ENCODE data around the gene CRIM1. TPM values are rescaled to one million over a fixed set of nuclear protein-coding genes. Genes with fewer than 3 reads are reported as not detected.

Gene CRIM1
- total and polyA plus RNA-seq, 2 of the 8 experiments (the other 6 are each of a cell fraction or from before 2014, with no cell fraction given): 9.4 to 28.4 TPM

DNA sequence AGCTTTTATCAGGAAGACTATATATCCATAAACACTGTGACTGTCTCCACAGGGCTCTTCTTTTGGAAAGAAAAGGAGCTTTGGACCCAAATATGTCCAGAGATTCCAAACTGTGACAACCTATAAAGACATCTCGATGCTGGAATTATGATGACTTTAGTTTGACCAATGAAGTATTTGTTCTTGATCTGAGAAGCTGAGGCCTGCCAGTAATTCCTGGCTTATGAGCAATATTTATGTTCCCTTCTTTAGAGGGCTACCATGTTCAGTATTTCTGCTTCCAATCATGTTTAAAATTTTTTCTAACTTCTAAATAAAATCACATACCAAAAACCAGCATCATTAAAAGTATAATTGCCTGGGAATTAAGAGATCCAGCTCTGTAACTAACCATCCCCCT, 201.3 kb downstream of the CRIM1 start:
- no peak overlapping the region for H3K4ac ChIP-seq (replicated peaks; ENCODE audit: insufficient read length, low read depth, low read length)
- DNase-seq (ENCODE audit: low read depth in 1 of 2, low spot score in 2 of 2) (no peak), FAIRE-seq (no peak)
- no peaks in the 10 kb centered on the region for H3K79me2 ChIP-seq (ENCODE audit: control insufficient read depth in 1 of 2, insufficient read depth in 2 of 2, low read length in 2 of 2)
- 88% methylated on average over 1 of the region's 1 CpG; no CpG with 5 or more reads in 1 of the 2 experiments for WGBS, 2 experiments (ENCODE audit: extremely low coverage in 1 of 2, insufficient coverage in 1 of 2, insufficient read length in 1 of 2, insufficient replicate concordance in 2 of 2, low coverage in 1 of 2, low lambda C conversion rate in 2 of 2, missing lambda C conversion rate in 1 of 2)
- no peaks in the 10 kb centered on the region for H3K9me3 ChIP-seq (ENCODE audit: insufficient read depth in 2 of 2, low read depth in 1 of 2, low read length in 1 of 2)
- no peak overlapping the region for H3K4me2 ChIP-seq (ENCODE audit: insufficient read depth in 1 of 2, low read depth in 2 of 2, low read length in 2 of 2)
- H3K14ac ChIP-seq (ENCODE audit: insufficient read length): no peak overlapping the region
- H2AK5ac ChIP-seq (ENCODE audit: low read depth, low read length): no peak overlapping the region
- peaks cover 0 to 3% (median 0%) of the 10 kb centered on the region in 4 experiments; a peak in 3 of 8 replicates for H3K36me3 ChIP-seq (ENCODE audit: control insufficient read depth in 2 of 4, insufficient read depth in 4 of 4, low read length in 3 of 4)
- H2BK12ac ChIP-seq (ENCODE audit: low read depth, low read length): no peak overlapping the region
- no peak overlapping the region for H3K23ac ChIP-seq (ENCODE audit: insufficient read length)
- no peak overlapping the region for H3K27ac ChIP-seq (ENCODE audit: low read depth, low read length)
- ChIA-PET POLR2A (ENCODE audit: partially characterized antibody) (interaction anchor here (0.8 to 1.0 kb wide), 3 partner anchors 26 to 107 kb away, joined by 3 to 4 read pairs (median 4); no protein-coding TSS in a partner anchor), CTCF (ENCODE audit: partially characterized antibody) (interaction anchor here (0.8 to 2.1 kb wide), 10 partner anchors 8 to 685 kb away, joined by 3 to 14 read pairs (median 4); no protein-coding TSS in a partner anchor)
- no peak overlapping the region for H4K8ac ChIP-seq (ENCODE audit: extremely low read depth, insufficient read depth, low read length)
- H2BK120ac ChIP-seq (replicated peaks; ENCODE audit: low read depth, low read length): no peak overlapping the region
- H3K56ac ChIP-seq (replicated peaks; ENCODE audit: insufficient read length, low read depth, low read length): no peak overlapping the region
- no peak overlapping the region for H4K5ac ChIP-seq (ENCODE audit: insufficient read length, low read depth, low read length)
- no peak overlapping the region for H2BK15ac ChIP-seq (ENCODE audit: low read length)
- H3K9ac ChIP-seq (replicated peaks in 1 of 4; ENCODE audit: extremely low read depth in 1 of 4, low read depth in 3 of 4, low read length in 3 of 4): no peak overlapping the region
- H3K4me3 ChIP-seq (ENCODE audit: extremely low read depth in 1 of 4, insufficient read depth in 2 of 4, low read depth in 3 of 4, low read length in 4 of 4): no peak overlapping the region
- no peak overlapping the region for H2AFZ ChIP-seq (ENCODE audit: low read length)
- no peak overlapping the region for H2BK20ac ChIP-seq (ENCODE audit: low read length)
- H3K23me2 ChIP-seq (ENCODE audit: low read depth, low read length): no peaks in the 10 kb centered on the region
- H3K4me1 ChIP-seq (replicated peaks in 1 of 4; ENCODE audit: control insufficient read depth in 3 of 4, insufficient read depth in 4 of 4, low read length in 3 of 4): peaks cover 0 to 7% (median 2%) of the 10 kb centered on the region in 4 experiments; a peak in 3 of 7 replicates
- no peaks in the 10 kb centered on the region for H3K79me1 ChIP-seq (ENCODE audit: low read depth, low read length)
- no peaks in the 10 kb centered on the region for H4K20me1 ChIP-seq (replicated peaks in 1 of 2; ENCODE audit: control insufficient read depth in 1 of 2, insufficient read depth in 2 of 2, low read length in 2 of 2)
- H4K91ac ChIP-seq (replicated peaks; ENCODE audit: insufficient read length, low read length): no peak overlapping the region
- H3K18ac ChIP-seq (ENCODE audit: extremely low read depth, low read length): no peak overlapping the region
- H3K27me3 ChIP-seq (replicated peaks in 1 of 4; ENCODE audit: control insufficient read depth in 3 of 4, extremely low read depth in 1 of 4, insufficient read depth in 3 of 4, low read length in 3 of 4): no peaks in the 10 kb centered on the region
- no peak overlapping the region for H2BK5ac ChIP-seq (ENCODE audit: low read depth, low read length)
- TF ChIP-seq EZH2 (IDR thresholded peaks at IDR 0.05; ENCODE audit: low read depth, low read length, severe bottlenecking) (no peak), ASH2L (IDR thresholded peaks at IDR 0.05; ENCODE audit: low read length) (no peak), CEBPB (IDR thresholded peaks at IDR 0.05; ENCODE audit: low read depth, low read length) (no peak), SIX5 (IDR thresholded peaks at IDR 0.05; ENCODE audit: low read depth, low read length) (no peak), EP300 (IDR thresholded peaks at IDR 0.05; ENCODE audit: borderline replicate concordance in 1 of 2, low read depth in 2 of 2, low read length in 2 of 2) (no peak), BRCA1 (IDR thresholded peaks at IDR 0.05; ENCODE audit: low read depth, low read length) (no peak), HDAC6 (IDR thresholded peaks at IDR 0.05; ENCODE audit: low read depth, low read length) (no peak), RNF2 (IDR thresholded peaks at IDR 0.05; ENCODE audit: borderline replicate concordance, low read depth, low read length, missing control alignments, poor library complexity, severe bottlenecking) (no peak), CBX8 (IDR thresholded peaks at IDR 0.05; ENCODE audit: borderline replicate concordance, low read depth, low read length) (no peak), SAP30 (IDR thresholded peaks at IDR 0.05; ENCODE audit: insufficient read depth, insufficient replicate concordance, low read length) (no peak), SP4 (IDR thresholded peaks at IDR 0.05; ENCODE audit: low read length) (no peak), ZNF274 (IDR thresholded peaks at IDR 0.05; ENCODE audit: borderline replicate concordance, extremely low read depth, low read length) (no peak), JUN (IDR thresholded peaks at IDR 0.05; ENCODE audit: low read depth, low read length) (no peak), GTF2F1 (IDR thresholded peaks at IDR 0.05; ENCODE audit: borderline replicate concordance, low read depth, low read length) (no peak)
